Neural progenitor cell (in vitro differentiated cells): ENCODE results near the gene DVL1.

ENCODE experiments used
- EZH2 ChIP-seq: fragments of 200-600 bp; sonication (generic); IDR thresholded peaks from 2 replicates; pipeline ENCODE4 v1.6.1; 2017; ENCODE audit warnings: antibody characterized with exemption, mild to moderate bottlenecking, moderate library complexity
- EZH2phosphoT487 ChIP-seq: fragments of 200-600 bp; sonication (generic); IDR thresholded peaks from 2 replicates; pipeline ENCODE4 v1.6.1; 2017; ENCODE audit warnings: antibody characterized with exemption
- TF ChIP-seq, protein P1 (sequence below): fragments of 200-600 bp; sonication (generic); IDR thresholded peaks from 2 replicates; pipeline ENCODE4 v1.5.1; 2017; ENCODE audit warnings: antibody characterized with exemption, mild to moderate bottlenecking

GRCh38 chr1:1346501-1346890 is 2.7 kb downstream of the DVL1 start:
- TF ChIP-seq, protein P1, sequence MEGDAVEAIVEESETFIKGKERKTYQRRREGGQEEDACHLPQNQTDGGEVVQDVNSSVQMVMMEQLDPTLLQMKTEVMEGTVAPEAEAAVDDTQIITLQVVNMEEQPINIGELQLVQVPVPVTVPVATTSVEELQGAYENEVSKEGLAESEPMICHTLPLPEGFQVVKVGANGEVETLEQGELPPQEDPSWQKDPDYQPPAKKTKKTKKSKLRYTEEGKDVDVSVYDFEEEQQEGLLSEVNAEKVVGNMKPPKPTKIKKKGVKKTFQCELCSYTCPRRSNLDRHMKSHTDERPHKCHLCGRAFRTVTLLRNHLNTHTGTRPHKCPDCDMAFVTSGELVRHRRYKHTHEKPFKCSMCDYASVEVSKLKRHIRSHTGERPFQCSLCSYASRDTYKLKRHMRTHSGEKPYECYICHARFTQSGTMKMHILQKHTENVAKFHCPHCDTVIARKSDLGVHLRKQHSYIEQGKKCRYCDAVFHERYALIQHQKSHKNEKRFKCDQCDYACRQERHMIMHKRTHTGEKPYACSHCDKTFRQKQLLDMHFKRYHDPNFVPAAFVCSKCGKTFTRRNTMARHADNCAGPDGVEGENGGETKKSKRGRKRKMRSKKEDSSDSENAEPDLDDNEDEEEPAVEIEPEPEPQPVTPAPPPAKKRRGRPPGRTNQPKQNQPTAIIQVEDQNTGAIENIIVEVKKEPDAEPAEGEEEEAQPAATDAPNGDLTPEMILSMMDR, result no peak
- TF ChIP-seq EZH2phosphoT487 (no peak), EZH2 (no peak)
